Stimulated activated naive CD8-positive, alpha-beta T cell treated with anti-CD3 and anti-CD28 coated beads, Interleukin-15, amount 100 ng/mL, for 72 hours (primary cell): ENCODE data around the gene GRIN3A.
"Not testable (repeated sequence)": the region's sequence is repeated elsewhere in the genome, so short reads cannot be mapped to it uniquely, and the experiment has no call there.

Experiments used
- ATAC-seq: fragments of 150-1000 bp; cut with Tn5 transposase; 2 replicates; pipeline ENCODE4 v1.10.0; 2021; ENCODE audit warnings: mild to moderate bottlenecking, moderate library complexity
- DNase-seq, 2 donors: peaks; one replicate each; pipeline ENCODE4 v3.0.0; 2021 to 2022
- H3K27ac Mint-ChIP-seq, 2 donors: one replicate each; pipeline ENCODE4 v1.8.0; 2022; ENCODE audit warnings: mild to moderate bottlenecking in 2 of 2, mixed read lengths in 2 of 2, moderate library complexity in 2 of 2
- H3K27me3 Mint-ChIP-seq: one replicate; pipeline ENCODE4 v1.8.0; 2022; ENCODE audit warnings: mixed read lengths
- H3K4me1 Mint-ChIP-seq: one replicate; pipeline ENCODE4 v1.8.0; 2022; ENCODE audit warnings: mild to moderate bottlenecking, mixed read lengths
- H3K4me3 Mint-ChIP-seq, 2 donors: one replicate each; pipeline ENCODE4 v1.8.0; 2022; ENCODE audit warnings: mild to moderate bottlenecking in 2 of 2, mixed read lengths in 2 of 2, moderate library complexity in 1 of 2
- H3K9me3 Mint-ChIP-seq, 2 donors: one replicate each; pipeline ENCODE4 v1.8.0; 2022; ENCODE audit warnings: mixed read lengths in 2 of 2

Gene GRIN3A

GRCh38 chr9:101626295-101626694 lies 112.2 kb downstream of the GRIN3A start:
- DNase-seq (peak in 1 of 2 donors; percentile 17), ATAC-seq (peak; percentile 84)
- no peak overlapping the region for H3K27ac Mint-ChIP-seq
- peaks cover 8% of the 10 kb centered on the region for H3K4me1 Mint-ChIP-seq
- no peaks in the 10 kb centered on the region for H3K9me3 Mint-ChIP-seq
- no peaks in the 10 kb centered on the region for H3K27me3 Mint-ChIP-seq
- H3K4me3 Mint-ChIP-seq: no peak overlapping the region

- DNase-seq: no peak
- no peaks in the 10 kb centered on the region for H3K9me3 Mint-ChIP-seq
Measured at GRCh38 chr9:101625876-101626275, 112.6 kb downstream of the GRIN3A start.

GRCh38 chr9:101620452-101620851 lies 118.0 kb downstream of the GRIN3A start:
- Mint-ChIP-seq H3K27me3 (no peaks in the 10 kb centered on the region), H3K27ac (no peak overlapping the region), H3K4me3 (no peak overlapping the region), H3K9me3 (no peaks in the 10 kb centered on the region), H3K4me1 (no peaks in the 10 kb centered on the region)
- no peak for ATAC-seq
- DNase-seq: no peak

More at GRCh38 chr9:101625876-101626275, 112.6 kb downstream of the GRIN3A start:
- H3K27ac Mint-ChIP-seq: no peak overlapping the region
- H3K4me1 Mint-ChIP-seq: peaks cover 8% of the 10 kb centered on the region
- H3K4me3 Mint-ChIP-seq: no peak overlapping the region
- H3K27me3 Mint-ChIP-seq: no peaks in the 10 kb centered on the region
- ATAC-seq: no peak

- Mint-ChIP-seq H3K4me1 (no peaks in the 10 kb centered on the region), H3K27me3 (no peaks in the 10 kb centered on the region), H3K27ac (no peak overlapping the region), H3K9me3 (no peaks in the 10 kb centered on the region), H3K4me3 (no peak overlapping the region)
- ATAC-seq (no peak), DNase-seq (no peak)
Measured at GRCh38 chr9:101618698-101619097, 119.7 kb downstream of the GRIN3A start.

- Mint-ChIP-seq H3K27me3 (no peaks in the 10 kb centered on the region), H3K9me3 (no peaks in the 10 kb centered on the region), H3K4me1 (no peaks in the 10 kb centered on the region), H3K27ac (no peak overlapping the region), H3K4me3 (no peak overlapping the region)
- DNase-seq (no peak), ATAC-seq (no peak)
Measured at GRCh38 chr9:101605547-101605946, 132.9 kb downstream of the GRIN3A start.

- no peaks in the 10 kb centered on the region for H3K9me3 Mint-ChIP-seq
- ATAC-seq (no peak), DNase-seq (no peak)
- H3K4me1 Mint-ChIP-seq: no peaks in the 10 kb centered on the region
- no peak overlapping the region for H3K27ac Mint-ChIP-seq
- no peaks in the 10 kb centered on the region for H3K27me3 Mint-ChIP-seq
- no peak overlapping the region for H3K4me3 Mint-ChIP-seq
Measured at GRCh38 chr9:101604296-101604695, 134.2 kb downstream of the GRIN3A start.

GRCh38 chr9:101601904-101602765 lies 136.3 kb downstream of the GRIN3A start:
- DNase-seq (peak; percentile 6 to 10), ATAC-seq (peak; percentile 52)
- H3K27ac Mint-ChIP-seq: no peak overlapping the region
- H3K9me3 Mint-ChIP-seq: no peaks in the 10 kb centered on the region
- no peaks in the 10 kb centered on the region for H3K27me3 Mint-ChIP-seq
- no peak overlapping the region for H3K4me3 Mint-ChIP-seq
- no peaks in the 10 kb centered on the region for H3K4me1 Mint-ChIP-seq

GRCh38 chr9:101594796-101595195 lies 143.7 kb downstream of the GRIN3A start, which contains the start of gene PPP3R2:
TSS of gene PPP3R2 (minus strand) at chr9:101594969. CDS start at chr9:101594921, 48 bp downstream.
- no peaks in the 10 kb centered on the region for H3K4me1 Mint-ChIP-seq
- DNase-seq (no peak), ATAC-seq (peak; percentile 71)
- no peaks in the 10 kb centered on the region for H3K27me3 Mint-ChIP-seq
- H3K27ac Mint-ChIP-seq: no peak within 1 kb of the TSS
- no peak within 1 kb of the TSS for H3K4me3 Mint-ChIP-seq
- H3K9me3 Mint-ChIP-seq: no peaks in the 10 kb centered on the region

GRCh38 chr9:101593345-101593744 lies 145.1 kb downstream of the GRIN3A start:
- Mint-ChIP-seq H3K9me3 (no peaks in the 10 kb centered on the region), H3K4me1 (no peaks in the 10 kb centered on the region), H3K4me3 (no peak overlapping the region), H3K27me3 (no peaks in the 10 kb centered on the region), H3K27ac (no peak overlapping the region)
- ATAC-seq (no peak), DNase-seq (no peak)

- no peaks in the 10 kb centered on the region for H3K9me3 Mint-ChIP-seq
- no peak overlapping the region for H3K27ac Mint-ChIP-seq
- no peak overlapping the region for H3K4me3 Mint-ChIP-seq
- H3K4me1 Mint-ChIP-seq: no peaks in the 10 kb centered on the region
- DNase-seq (no peak), ATAC-seq (no peak)
- H3K27me3 Mint-ChIP-seq: no peaks in the 10 kb centered on the region
Measured at GRCh38 chr9:101592788-101593187, 145.7 kb downstream of the GRIN3A start.

- ATAC-seq: no peak
- H3K4me3 Mint-ChIP-seq: no peak overlapping the region
Measured at GRCh38 chr9:101591787-101592446, 146.5 kb downstream of the GRIN3A start.

GRCh38 chr9:101590901-101591300 lies 147.5 kb downstream of the GRIN3A start:
- H3K4me3 Mint-ChIP-seq: no peak overlapping the region
- H3K27ac Mint-ChIP-seq: no peak overlapping the region
- peaks cover 12% of the 10 kb centered on the region for H3K4me1 Mint-ChIP-seq
- ATAC-seq: no peak
- no peaks in the 10 kb centered on the region for H3K27me3 Mint-ChIP-seq
- DNase-seq: no peak
- H3K9me3 Mint-ChIP-seq: peaks cover 0 to 3% of the 10 kb centered on the region in 2 donors

More at GRCh38 chr9:101591787-101592446, 146.5 kb downstream of the GRIN3A start:
- no peaks in the 10 kb centered on the region for H3K27me3 Mint-ChIP-seq
- no peak overlapping the region for H3K27ac Mint-ChIP-seq
- H3K4me1 Mint-ChIP-seq: peaks cover 2% of the 10 kb centered on the region
- H3K9me3 Mint-ChIP-seq: no peaks in the 10 kb centered on the region
- no peak for DNase-seq

- not testable (repeated sequence) for ATAC-seq, H3K27ac Mint-ChIP-seq
Measured at GRCh38 chr9:101590074-101590473, 148.4 kb downstream of the GRIN3A start.

GRCh38 chr9:101587332-101588043 lies 151.0 kb downstream of the GRIN3A start:
- Mint-ChIP-seq H3K27ac (no peak overlapping the region), H3K27me3 (no peaks in the 10 kb centered on the region), H3K4me3 (no peak overlapping the region), H3K9me3 (peaks cover 0 to 14% of the 10 kb centered on the region in 2 donors), H3K4me1 (peaks cover 14% of the 10 kb centered on the region)
- no peak for ATAC-seq
- DNase-seq: no peak

More at GRCh38 chr9:101590074-101590473, 148.4 kb downstream of the GRIN3A start:
- not testable (repeated sequence) for H3K27me3 Mint-ChIP-seq, H3K4me3 Mint-ChIP-seq, DNase-seq
- peaks cover 0 to 11% of the 10 kb centered on the region in 2 donors for H3K9me3 Mint-ChIP-seq
- peaks cover 14% of the 10 kb centered on the region for H3K4me1 Mint-ChIP-seq

GRCh38 chr9:101586651-101587050 lies 151.8 kb downstream of the GRIN3A start:
- H3K4me1 Mint-ChIP-seq: peaks cover 14% of the 10 kb centered on the region
- H3K27me3 Mint-ChIP-seq: no peaks in the 10 kb centered on the region
- DNase-seq: peak in 1 of 2 donors; percentile 19
- peaks cover 0 to 14% of the 10 kb centered on the region in 2 donors for H3K9me3 Mint-ChIP-seq
- peak; percentile 96 for ATAC-seq
- H3K4me3 Mint-ChIP-seq: no peak overlapping the region
- no peak overlapping the region for H3K27ac Mint-ChIP-seq
